HG02678 (cell line): Measurements from ENCODE around the gene RNF144A.

Source experiments
- ATAC-seq: cut with Tn5 transposase; IDR thresholded peaks from one replicate; pipeline ENCODE4 v1.9.1; 2021; ENCODE audit warnings: mild to moderate bottlenecking, moderate library complexity; ENCODE audit not compliant: unreplicated experiment

RNF144A gene

DNA sequence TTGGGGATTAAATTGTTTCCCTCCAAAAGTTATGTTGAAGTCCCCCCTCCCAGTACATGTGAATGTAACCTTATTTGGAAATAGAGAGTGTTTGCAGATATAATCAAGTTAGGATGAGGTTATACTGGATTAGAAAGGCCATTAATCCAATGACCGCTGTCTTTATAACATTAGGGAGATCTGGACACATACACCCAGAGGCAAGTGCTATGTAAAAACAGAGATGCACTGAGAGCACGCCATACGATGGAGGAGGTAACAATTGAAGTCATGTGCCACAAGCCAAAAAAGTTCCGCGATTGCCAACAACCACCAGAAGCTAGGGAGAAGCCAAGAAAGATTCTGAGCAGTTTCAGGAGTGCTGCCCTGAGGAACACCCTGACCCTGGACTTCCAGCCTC, 153.3 kb downstream of the RNF144A start:
- no peak for ATAC-seq

DNA sequence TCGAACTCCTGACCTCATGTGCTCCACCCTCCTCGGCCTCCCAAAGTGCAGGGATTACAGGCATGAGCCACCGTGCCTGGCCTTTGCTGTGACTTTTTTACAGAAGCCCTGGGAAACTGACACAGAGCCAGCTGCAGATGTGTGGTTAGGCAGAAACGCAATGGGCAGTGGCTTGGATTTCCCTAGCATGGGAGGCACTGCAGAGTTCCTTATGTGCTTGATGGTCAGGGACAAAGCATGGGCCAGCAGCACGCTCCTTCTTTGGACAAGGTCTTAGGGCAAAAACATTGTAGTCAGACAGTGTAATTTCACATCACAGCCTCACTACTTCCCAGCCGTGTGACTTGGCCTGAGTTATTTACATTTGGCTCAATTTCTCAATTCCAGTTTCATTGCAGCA, 153.9 kb downstream of the RNF144A start:
- ATAC-seq = no peak

DNA sequence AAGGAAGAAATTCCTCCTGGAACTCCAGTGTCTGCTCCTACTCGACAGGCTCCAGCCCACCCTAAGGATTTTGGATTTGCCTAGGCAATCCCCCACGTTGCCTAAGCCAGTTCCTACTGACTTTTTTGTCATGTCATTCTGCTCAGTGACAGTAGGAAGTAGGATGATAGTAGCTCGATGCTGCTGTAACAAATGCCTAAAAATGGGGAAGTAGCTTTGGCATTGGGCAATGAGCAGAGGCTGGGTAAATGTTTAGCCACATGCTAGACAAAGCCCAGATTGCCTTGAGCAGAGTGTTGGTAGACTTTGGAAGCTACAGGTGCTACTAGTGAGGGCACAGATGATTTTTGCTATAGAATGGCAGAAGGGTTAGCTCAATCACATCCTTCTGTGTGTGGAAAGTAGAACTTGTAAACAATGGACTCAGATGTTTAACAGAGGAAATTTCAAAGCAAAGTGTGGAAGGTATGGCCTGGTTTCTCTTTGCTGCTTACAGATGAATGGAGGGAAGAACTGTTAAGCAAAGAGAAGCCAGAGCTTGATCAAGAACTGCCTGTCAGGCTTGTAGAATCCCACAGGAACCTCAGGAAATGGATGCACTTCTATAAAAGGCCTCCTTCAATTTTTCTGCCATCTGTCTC, 154.8 kb downstream of the RNF144A start:
- ATAC-seq = no peak

DNA sequence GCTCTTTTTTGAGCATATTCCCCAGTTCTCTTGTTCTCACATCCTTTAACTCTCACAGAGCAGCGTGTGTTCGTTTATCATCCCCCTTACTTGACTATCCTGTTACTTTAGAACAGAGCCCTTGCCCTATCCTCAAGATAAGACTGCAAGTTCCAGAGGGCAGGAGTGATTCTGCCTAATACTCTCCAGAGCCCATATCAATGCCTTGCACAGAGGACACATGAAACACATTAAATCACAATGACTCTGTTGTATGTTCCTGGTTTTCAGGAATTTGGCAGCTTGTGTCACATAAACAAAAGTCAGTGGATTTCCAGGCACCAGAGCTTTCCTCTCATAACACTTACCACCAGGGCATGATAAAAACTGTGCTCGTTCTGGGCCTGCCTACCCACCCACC, 156.7 kb downstream of the RNF144A start:
- no peak for ATAC-seq

DNA sequence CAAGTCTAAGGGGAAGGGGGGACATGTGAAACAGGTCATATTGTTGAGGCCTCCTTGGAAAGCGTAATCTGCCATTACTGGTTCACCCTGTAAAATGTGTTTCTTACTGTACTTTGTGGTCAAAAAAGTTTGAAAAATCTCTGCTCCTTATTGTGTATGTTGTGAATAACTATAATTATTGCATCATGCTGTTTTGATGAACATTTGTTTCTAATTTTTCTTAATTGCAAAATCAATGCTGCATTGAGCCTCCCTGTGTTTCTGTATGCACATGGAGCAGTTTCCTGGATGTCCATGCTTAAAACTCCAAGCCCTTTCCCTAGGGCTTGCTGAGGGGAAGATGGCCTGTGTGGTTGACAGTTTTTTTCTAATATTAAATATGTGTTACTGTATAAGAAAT, 158.6 kb downstream of the RNF144A start:
- ATAC-seq = no peak

DNA sequence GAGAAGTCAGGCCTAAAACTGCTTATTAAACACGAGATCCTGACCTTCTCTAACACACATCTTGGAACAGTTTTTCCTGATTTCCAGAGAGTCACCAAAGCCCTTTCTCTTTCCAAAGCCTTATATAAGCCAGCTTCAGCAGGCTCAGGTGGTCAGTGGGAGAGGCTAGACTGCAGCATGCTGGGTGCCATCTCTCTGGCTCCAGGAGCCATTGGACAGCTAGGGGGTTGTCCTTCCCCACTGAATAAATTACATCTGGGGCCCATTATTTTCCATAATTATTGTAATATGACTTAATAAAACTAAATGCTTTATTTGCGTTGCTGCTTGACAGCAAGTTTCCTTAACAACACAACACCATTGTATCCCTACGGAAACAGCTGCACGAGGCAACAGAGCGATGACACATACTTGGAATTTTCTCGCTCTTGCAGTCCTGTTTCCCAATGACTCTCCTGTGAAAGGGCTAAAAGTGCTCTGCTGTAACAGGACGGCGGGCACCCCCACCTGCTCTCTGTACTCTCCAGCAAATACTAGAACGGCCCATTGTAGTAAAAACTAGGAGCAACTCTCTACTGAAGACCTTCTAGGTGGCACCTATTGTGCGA, 160.6 kb downstream of the RNF144A start:
- ATAC-seq = no peak

DNA sequence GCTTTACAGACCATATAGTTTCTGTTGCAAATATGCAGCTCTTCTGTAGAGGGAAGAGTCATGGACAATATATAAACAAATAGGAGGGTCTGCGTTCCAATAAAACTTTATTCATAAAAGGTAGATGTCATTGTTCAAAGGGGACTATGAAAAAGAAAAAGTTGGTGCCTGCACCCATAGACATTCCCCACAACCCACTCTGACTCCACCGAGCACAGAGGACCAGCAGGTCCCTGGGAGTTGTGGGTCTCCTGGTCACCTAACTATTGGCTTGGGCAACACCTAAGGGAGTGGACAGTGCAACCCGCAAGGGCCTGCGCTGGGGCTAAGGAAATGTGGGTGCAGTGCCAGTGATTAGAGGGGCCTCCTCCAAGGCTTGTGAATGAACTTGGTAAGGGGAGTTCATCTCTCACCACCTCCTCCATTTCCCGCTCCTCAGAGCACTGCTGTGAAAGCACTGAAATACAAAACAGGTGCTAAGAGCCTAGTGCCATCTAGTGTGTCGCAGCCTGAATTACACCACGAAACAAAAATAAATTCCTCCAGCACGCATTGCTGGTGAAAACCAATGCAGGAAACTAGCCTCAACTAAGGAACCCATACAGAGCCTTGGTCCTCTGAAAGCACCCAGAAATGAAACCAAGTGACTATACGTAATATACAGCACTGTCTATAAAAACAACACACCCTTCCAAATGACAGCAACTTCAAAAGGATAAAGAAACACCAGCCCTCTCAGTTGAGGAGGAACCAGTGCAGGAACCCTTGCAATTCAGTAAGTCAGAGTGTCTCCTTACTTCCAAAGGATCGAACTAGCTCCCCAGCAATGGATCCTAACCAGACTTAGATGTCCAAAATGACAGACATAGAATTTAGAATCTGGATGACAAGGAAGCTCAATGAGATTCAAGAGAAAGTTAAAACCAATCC, 166.6 kb downstream of the RNF144A start:
- ATAC-seq = no peak

DNA sequence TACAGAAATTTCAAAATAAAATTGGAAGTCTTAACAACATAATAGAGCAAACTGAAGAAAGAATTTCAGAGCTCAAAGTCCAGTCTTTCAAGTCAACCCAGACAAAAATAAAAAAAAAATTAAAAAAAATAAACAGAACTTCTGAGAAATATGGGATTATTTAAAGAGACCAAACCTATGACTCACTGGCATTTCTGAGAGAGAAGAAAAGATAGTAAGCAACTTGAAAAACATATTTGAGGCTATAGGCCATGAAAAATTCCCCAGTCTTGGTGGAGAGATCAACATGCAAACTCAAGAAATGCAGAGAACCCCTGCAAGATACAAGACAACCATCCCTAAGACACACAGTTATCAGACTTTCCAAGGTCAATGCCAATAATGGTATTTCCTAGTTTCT, 167.4 kb downstream of the RNF144A start:
- no peak for ATAC-seq

DNA sequence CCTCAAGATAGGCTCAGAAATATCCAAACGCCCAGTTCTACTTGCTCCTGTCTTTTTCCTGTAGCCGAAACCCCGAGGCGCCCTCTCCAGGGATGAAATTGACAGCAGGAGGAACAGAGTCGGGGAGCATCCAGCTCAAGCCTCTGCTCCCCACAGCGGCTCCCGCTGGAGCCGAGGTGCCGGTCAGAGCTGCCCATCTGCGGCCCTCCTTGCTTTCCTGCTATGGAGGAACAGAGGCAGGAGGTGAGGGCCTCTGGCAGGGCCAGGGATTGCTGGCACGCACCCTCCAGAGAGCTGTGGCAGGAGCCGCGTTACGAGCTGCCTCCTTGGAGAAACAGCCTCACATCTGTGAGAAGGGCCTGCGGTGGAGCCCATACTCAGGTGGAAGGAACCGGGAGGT, 172.1 kb downstream of the RNF144A start:
- ATAC-seq = no peak

DNA sequence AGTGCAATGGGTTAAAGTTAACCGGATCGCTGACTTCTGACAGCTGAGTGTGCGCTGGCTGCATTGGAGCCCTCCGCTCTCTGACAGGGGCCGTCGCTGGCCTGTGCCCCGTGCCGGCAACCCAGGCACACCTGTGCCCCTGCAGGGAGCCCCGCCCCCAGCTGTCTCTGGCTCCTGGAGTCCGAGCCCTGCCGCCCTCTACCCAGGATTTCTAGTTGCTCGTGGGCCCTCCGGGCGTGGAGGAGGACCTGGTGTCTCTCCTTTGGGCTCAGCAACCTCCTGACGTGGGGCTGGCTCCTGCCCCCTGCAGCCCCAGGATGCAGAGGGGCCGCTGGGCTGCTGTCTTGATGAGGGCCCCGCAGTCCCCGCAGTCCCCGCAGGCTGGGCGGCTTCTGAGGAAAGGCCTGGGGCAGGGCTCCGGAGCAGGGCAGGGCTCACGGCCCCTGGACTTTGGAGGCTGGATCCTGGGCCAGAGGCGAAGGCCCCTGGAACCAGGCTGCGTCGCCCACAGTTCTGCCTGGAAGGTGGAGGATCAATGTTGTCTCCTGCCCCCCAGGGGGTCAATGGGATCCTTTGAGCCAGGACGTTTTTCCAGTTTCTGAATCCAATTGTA, 172.8 kb downstream of the RNF144A start:
- no peak for ATAC-seq

DNA sequence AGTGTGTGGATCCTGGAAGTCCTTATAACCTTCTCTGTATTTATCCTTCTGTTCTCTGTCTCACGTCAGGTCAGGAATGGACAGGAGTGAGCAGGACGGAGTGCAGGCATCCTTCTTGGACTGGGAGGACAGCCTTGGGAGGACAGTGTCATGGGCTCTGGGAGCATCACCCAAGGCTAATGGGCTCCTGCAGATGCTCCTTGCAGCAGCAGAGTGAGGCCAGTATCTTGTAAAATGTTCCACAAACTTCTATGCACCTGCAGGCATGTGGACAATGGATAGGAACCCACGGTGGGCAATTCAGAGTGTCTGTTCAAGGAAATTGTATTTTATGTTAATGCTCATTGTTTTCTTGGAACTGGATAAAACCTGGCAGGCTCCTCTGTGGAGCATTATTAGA, 176.2 kb downstream of the RNF144A start:
- ATAC-seq = no peak
